GM12878 (cell line): ENCODE data around the gene EDC4.
A peak's percentile ranks its signal among the peaks of the same experiment; 100 is the strongest.

Source experiments
- EP300 ChIP-seq, 2 experiments: fragments of 150-350 bp in 1 of 2; IDR thresholded peaks; 2 replicates each; pipeline ENCODE4 v1.6.1; 2011 to 2012; ENCODE audit warnings: low read depth in 2 of 2, low read length in 2 of 2, borderline replicate concordance in 1 of 2, improper control_type of control experiment in 1 of 2, inconsistent platforms in 1 of 2; ENCODE audit not compliant: control insufficient read depth in 1 of 2
- POLR2A ChIP-seq: IDR thresholded peaks from 2 replicates; pipeline ENCODE4 v1.6.1; 2011; ENCODE audit warnings: low read depth, mild to moderate bottlenecking, low read length
- RFX5 ChIP-seq: IDR thresholded peaks from 2 replicates; pipeline ENCODE4 v1.6.1; 2011; ENCODE audit warnings: low read depth, low read length, improper control_type of control experiment
- TF ChIP-seq, protein P1 (sequence below), 3 experiments: IDR thresholded peaks in 2 of 3; conservative IDR thresholded peaks in 1 of 3; 2 replicates each; pipeline ENCODE4 v1.5.1; 2011; ENCODE audit warnings: low read depth in 3 of 3, low read length in 3 of 3, mild to moderate bottlenecking in 3 of 3, control low read depth in 2 of 3, moderate library complexity in 2 of 3, inconsistent platforms in 1 of 3, mixed read lengths in 1 of 3; ENCODE audit not compliant: control insufficient read depth in 2 of 3, insufficient read depth in 1 of 3; ENCODE audit errors: extremely low read depth in 1 of 3

DNA sequence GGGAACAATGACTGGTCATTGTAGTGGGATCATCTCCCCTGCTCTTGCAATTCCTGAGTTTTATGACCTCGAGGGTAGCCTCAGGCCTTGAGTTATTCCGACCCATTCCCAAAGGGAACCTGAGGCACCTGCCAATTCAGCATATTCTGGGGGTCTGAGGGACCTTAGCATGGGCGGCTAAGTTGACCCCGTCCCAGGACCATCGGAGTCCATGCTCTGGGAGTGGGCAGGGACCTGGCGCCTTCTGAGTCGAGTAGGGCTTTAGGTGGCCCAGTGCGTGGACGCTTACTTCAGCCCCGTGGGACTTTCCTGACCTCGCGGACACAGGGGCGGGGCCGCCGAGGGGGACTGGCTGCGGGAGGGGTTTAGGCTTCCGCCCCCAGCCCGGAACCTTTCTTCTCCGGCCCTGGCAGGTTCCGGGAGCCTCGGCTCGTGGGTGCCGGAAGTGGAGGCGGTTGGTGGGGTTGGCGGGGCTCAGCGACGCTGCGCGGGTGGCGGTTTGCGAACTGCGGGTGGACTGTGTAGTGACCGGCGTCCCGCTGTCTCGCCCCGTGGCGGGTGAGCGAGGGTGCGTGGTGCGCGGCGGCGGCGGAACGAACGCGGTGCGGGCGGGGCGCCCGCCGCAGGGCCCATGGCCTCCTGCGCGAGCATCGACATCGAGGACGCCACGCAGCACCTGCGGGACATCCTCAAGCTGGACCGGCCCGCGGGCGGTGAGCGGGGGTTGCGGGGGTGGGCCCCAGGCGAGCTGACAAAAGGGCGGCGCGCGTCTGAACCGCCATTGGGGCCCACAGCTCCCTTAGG lies at the start of gene EDC4:
- TF ChIP-seq POLR2A (peak; percentile 96), RFX5 (no peak; the same call in 1 of the 2 replicates), EP300 (IDR thresholded peaks at IDR 0.05; ENCODE audit: borderline replicate concordance in 1 of 2, control insufficient read depth in 1 of 2, low read depth in 2 of 2, low read length in 2 of 2) (no peak)
- TF ChIP-seq, protein P1, sequence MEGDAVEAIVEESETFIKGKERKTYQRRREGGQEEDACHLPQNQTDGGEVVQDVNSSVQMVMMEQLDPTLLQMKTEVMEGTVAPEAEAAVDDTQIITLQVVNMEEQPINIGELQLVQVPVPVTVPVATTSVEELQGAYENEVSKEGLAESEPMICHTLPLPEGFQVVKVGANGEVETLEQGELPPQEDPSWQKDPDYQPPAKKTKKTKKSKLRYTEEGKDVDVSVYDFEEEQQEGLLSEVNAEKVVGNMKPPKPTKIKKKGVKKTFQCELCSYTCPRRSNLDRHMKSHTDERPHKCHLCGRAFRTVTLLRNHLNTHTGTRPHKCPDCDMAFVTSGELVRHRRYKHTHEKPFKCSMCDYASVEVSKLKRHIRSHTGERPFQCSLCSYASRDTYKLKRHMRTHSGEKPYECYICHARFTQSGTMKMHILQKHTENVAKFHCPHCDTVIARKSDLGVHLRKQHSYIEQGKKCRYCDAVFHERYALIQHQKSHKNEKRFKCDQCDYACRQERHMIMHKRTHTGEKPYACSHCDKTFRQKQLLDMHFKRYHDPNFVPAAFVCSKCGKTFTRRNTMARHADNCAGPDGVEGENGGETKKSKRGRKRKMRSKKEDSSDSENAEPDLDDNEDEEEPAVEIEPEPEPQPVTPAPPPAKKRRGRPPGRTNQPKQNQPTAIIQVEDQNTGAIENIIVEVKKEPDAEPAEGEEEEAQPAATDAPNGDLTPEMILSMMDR (IDR thresholded peaks at IDR 0.05 in 2 of 3, conservative IDR thresholded peaks at IDR 0.05 in 1 of 3; ENCODE audit: control insufficient read depth in 2 of 3, extremely low read depth in 1 of 3, insufficient read depth in 1 of 3, low read depth in 3 of 3, low read length in 3 of 3): no peak
